ENCODE data around the gene PIGK.
"Not testable (repeated sequence)": the region's sequence is repeated elsewhere in the genome, so short reads cannot be mapped to it uniquely, and the experiment has no call there.

Gene PIGK

GRCh38 chr1:77193951-77194350 is 25.3 kb downstream of the PIGK start:
- no peak for DNase-seq

- DNase-seq, result no peak
Measured at GRCh38 chr1:77188770-77189169, 30.5 kb downstream of the PIGK start.

DNA sequence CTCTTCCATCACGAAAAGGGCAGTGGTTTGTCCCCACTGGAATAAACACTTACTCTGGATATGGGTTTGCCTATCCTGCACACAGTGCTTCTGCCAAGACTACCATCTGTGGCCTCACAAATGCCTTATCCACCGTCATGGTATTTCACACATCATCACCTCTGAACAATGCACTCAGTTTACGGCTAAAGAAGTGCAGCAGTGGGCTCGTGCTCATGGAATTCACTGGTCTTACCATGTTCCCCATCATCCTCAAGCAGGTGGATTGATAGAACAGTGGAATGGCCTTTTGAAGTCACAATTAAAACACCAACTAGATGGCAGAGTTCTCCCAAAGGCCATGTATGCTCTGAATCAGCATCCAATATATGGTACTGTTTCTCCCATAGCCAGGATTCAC is 32.3 kb downstream of the PIGK start:
- DNase-seq, result not testable (repeated sequence)

- no peak for DNase-seq
Measured at GRCh38 chr1:77182083-77182482, 37.1 kb downstream of the PIGK start.

DNA sequence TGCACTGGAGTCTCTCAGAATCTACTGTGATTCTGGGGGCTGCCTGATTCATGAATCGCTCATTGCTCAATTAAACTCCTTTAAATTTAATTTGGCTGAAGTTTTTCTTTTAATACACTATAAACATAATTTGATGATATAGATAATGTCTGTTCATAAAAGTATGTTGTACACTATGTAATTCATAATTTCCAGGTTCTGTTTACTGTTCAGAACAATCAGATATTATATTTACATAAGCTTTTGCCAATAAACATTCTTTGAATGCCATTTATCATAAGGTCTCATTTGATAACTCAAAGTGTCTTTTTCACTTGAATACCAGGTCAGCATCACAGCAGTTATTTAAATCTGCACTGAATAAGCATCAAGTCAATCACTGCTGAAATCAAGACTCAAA is 39.6 kb downstream of the PIGK start:
- DNase-seq, result no peak

- no peak for DNase-seq
Measured at GRCh38 chr1:77175230-77175844, 43.9 kb downstream of the PIGK start.

- no peak for DNase-seq
Measured at GRCh38 chr1:77170687-77171086, 48.5 kb downstream of the PIGK start.

DNA sequence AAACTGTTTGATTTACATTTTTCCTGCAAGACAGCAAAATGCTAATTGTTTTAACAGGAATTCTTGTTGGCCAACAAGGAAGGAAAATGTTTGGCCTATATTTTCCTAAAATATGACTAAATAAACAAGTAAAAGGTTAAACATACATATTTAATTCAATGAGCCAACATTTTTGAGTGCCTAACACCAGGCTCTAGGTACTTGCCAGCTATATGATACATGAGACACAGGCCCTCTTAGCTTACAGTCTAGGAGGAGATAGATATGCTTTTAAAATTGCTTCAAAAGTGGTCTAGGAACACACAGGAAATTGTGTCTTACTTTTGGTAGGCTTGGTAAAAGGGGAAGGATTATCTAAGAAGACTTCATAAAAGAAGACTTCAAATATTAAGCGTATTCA is 50.9 kb downstream of the PIGK start:
- DNase-seq, result no peak

GRCh38 chr1:77164434-77164944 is 54.7 kb downstream of the PIGK start:
- no peak for DNase-seq

GRCh38 chr1:77159706-77160105 is 59.5 kb downstream of the PIGK start:
- not testable (repeated sequence) for DNase-seq

- DNase-seq, result no peak
Measured at GRCh38 chr1:77156214-77156613, 63.0 kb downstream of the PIGK start.

- no peak for DNase-seq
Measured at GRCh38 chr1:77146270-77146669, 73.0 kb downstream of the PIGK start.

GRCh38 chr1:77143529-77144121 is 75.6 kb downstream of the PIGK start:
- no peak for DNase-seq

GRCh38 chr1:77139389-77139788 is 79.8 kb downstream of the PIGK start:
- peak in 9 of 56 donors; percentile 1 to 27 (median 8) for DNase-seq

DNA sequence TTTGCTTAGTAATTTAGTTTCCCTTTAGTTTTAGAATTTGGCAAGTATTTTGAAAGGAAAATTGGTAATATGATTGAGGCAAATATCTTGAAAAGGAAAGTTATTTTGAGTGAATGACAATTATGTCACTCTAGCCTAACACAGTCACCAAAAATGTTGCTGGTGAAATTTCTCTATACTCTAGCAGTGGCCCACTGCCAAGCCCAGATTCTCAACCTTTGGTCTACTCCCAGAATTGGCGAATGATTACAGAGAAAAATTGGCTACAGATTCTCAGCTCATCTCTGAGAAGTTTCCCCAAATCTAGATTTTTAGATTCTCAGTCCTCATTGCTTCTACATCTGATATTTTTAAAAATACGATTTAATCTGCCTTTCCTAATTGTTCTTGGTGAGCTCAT is 84.9 kb downstream of the PIGK start:
- no peak for DNase-seq

GRCh38 chr1:77133731-77134358 is 85.4 kb downstream of the PIGK start:
- no peak for DNase-seq

- DNase-seq, result peak in 7 of 56 donors; percentile 1 to 49 (median 13)
Measured at GRCh38 chr1:77126307-77126706, 92.9 kb downstream of the PIGK start.

DNA sequence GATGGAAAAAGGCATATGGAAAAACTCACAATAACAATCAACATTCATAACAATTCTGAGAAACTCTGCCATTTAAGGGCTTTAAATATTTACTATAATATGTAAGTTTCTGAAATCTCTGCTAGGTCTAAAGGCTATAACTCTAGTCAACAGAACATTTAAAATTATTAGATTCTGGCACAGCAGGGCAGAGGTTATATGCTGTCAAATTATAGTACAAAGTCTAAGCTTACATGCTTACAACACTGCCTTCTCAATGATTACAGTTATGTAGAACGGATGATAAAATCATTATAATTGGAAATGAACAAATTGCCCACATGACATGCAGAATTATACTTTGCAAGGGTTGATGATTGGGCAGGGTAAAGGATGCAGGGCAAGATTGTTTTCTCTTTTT is 97.7 kb downstream of the PIGK start:
- DNase-seq, result no peak

DNA sequence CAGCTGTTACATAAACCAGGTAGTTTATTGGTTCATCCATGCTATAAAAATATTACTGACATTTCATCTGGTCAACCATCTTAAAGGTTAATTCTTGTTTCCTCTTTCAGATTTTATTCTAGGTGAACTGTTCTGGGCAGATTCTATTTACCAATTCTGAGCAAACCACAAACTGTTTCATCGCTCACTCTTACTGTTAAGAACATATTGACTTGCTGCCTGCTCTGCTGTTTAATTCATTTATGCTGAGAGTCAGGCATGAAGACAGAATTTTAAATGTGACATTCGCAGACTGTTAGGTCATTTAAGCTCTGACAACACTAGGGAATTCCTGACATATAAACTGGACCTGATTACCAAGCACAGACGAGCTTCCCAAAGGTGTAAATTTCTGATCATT is 98.3 kb downstream of the PIGK start:
- DNase-seq, result no peak

GRCh38 chr1:77118712-77119111 is 100.5 kb downstream of the PIGK start:
- no peak for DNase-seq

DNA sequence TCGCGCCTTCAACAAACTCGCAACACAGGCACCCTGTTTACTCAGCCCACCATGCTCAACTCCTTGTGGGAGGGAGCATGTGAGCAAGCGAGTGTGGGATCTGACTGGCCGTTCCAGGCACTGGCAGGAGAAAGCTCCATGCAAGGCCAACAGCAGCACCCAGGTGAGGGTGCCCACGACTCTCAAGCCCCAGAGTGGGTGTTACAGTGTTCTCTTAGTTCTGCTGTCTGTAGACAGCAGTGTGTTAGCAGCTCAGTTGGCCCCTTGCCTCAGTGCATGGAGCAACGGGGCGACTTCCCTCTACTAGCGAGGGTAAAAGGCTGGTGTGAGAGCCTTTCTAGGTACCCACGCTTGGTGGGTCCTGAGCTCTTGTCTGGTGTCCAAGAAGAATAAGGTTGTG is 114.6 kb downstream of the PIGK start:
- DNase-seq, result no peak

- DNase-seq, result peak in 1 of 56 donors; percentile 4
Measured at GRCh38 chr1:77103486-77103885, 115.7 kb downstream of the PIGK start.

DNA sequence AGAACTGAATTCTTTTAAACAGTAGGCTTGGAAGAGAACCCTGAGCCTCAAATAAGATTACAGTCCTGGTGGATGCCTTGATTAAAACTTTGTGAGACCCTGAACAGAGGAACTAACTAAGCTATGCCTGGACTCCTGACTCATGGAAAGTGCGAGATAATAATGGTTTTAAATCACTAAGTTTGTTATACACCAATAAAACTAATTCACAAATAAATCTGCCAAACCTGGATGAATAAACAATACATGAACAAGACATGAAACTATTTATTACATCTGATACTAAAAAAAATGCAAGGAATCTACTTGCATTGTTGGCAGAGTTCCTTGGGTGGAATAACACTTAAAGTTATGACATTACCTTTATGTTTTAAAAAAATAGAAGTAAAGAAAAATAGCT is 118.4 kb downstream of the PIGK start:
- no peak for DNase-seq
